ENCODE data around the gene SRRM4. TPM values are rescaled to one million over a fixed set of nuclear protein-coding genes. Genes with fewer than 3 reads are reported as not detected.

The SRRM4 gene
- total and polyA plus RNA-seq, 12 donors: 0.06 to 0.49 (median 0.29) TPM

DNA sequence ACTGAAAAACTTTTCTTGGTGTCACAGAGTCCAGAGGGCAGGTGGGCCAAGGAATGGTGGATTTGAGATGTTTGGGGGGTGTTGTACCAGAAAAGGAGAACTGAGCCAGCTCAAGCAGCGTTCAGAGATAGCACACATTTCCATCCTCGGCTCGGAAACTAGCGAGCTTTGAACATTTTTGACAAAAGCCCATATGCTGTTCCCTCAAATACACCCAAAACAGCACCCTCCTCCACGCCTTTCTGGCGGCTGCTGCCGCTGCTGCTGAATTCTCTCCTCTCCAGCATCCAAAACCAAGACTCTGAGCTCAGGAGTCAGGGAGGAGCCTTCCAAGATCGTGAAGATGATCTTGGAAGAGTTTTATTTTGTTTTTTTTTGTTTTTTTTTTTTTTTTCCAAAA is 961 bp downstream of the SRRM4 start:
- Histone ChIP-seq H3K4me3 (no peak overlapping the region), H3K36me3 (no peaks in the 10 kb centered on the region), H3K4me1 (peaks cover 0 to 16% (median 6%) of the 10 kb centered on the region in 9 donors), H3K27me3 (peaks cover 11 to 86% (median 63%) of the 10 kb centered on the region in 7 donors), H3K9me3 (peaks cover 0 to 3% (median 0%) of the 10 kb centered on the region in 11 donors), H3K27ac (no peak overlapping the region)
- ATAC-seq (no peak), DNase-seq (no peak)
- TF ChIP-seq, protein P1, sequence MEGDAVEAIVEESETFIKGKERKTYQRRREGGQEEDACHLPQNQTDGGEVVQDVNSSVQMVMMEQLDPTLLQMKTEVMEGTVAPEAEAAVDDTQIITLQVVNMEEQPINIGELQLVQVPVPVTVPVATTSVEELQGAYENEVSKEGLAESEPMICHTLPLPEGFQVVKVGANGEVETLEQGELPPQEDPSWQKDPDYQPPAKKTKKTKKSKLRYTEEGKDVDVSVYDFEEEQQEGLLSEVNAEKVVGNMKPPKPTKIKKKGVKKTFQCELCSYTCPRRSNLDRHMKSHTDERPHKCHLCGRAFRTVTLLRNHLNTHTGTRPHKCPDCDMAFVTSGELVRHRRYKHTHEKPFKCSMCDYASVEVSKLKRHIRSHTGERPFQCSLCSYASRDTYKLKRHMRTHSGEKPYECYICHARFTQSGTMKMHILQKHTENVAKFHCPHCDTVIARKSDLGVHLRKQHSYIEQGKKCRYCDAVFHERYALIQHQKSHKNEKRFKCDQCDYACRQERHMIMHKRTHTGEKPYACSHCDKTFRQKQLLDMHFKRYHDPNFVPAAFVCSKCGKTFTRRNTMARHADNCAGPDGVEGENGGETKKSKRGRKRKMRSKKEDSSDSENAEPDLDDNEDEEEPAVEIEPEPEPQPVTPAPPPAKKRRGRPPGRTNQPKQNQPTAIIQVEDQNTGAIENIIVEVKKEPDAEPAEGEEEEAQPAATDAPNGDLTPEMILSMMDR (IDR thresholded peaks at IDR 0.05): no peak
- 11 to 14% methylated on average over 8 of the region's 8 CpGs for WGBS, 2 donors
- intact Hi-C loops (cut with DNase I): loop anchor here in 3 of 10 donors (5.0 to 10.0 kb wide), 3 partner anchors 430 to 562 kb away; no protein-coding TSS in a partner anchor

DNA sequence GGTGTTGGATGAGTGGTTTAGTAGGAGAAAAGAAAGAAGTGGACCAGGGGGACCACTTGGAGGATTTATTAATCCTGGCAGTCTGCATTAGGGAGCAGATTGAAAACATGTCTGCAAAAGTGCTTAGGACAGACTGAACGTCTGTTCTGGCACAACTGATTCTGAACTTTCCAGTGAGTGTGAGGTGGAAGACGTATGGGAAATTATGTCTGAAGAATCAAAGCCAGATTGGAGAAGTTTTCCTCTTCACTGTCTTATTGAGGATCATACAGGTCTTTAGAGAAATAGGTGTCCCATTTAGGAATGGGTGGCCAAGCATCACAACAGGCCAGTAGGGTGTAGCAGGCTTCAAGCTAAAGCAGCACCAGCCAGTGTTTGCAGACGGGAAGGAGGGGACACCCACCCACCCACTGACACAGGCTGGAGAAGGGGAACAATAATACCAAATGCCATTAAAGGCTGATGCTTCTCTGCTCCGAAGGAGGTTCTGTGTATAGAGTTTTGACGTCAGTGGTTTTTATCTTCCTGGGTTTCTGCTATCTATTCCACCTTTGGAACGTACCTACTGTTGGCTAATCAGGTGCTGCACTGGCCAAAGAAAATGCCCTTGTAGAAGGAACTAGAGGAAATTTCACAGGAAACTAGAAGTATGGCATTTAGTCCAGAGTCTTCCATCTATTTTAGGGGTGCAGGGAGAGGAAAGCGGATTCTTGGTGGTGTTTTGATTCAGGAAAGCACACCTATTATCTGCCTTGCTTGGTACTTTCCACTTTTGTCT is 1.8 kb downstream of the SRRM4 start:
- TF ChIP-seq, protein P1 (IDR thresholded peaks at IDR 0.05): no peak
- intact Hi-C loops (cut with DNase I): loop anchor here in 3 of 10 donors (5.0 to 10.0 kb wide), 3 partner anchors 429 to 562 kb away; no protein-coding TSS in a partner anchor
- H3K4me3 ChIP-seq: no peak overlapping the region

DNA sequence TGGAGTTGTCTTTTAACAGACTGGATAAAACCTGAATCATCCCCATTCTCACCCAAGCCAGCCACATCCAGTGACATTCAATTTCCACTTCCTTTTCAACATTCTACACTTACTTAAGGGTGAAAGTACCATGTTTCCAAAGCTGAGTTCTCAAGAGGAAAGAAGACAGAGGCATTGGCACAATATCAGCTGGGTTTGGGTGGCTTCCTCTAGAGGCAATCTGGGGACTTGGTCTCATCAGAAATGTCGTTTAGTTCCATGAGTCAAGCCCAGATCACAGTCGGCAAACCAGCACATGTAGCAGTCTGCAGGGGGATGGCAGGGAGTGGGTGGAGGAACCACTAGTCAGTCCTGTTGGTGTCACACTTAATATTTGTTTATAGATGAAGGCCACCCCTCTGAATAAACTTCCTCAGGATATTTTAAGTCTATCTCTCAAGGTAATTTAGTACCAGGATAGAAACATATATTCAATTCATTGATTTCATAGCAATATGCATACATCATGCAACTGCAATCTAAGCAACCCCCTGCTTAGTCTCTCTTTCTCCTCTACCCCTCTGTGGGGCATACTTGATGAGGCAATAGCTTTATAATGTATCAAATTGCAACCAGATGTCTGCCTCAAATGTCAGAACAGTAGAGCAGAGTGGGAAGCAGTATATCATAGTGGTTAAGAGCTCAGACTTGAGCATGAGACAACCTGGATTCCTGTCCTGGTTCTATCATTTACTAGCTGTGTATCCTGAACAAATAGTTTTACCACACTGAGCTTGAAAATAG is 3.0 kb downstream of the SRRM4 start:
- H3K27me3 ChIP-seq: peaks cover 11 to 89% (median 59%) of the 10 kb centered on the region in 7 donors
- H3K27ac ChIP-seq: no peak overlapping the region
- intact Hi-C loops (cut with DNase I): loop anchor here in 3 of 10 donors (5.0 to 10.0 kb wide), 3 partner anchors 428 to 560 kb away; no protein-coding TSS in a partner anchor
- 41 to 55% methylated on average over 2 of the region's 2 CpGs for WGBS, 2 donors
- DNase-seq (no peak), ATAC-seq (no peak)
- H3K36me3 ChIP-seq: no peaks in the 10 kb centered on the region
- no peaks in the 10 kb centered on the region for H3K9me3 ChIP-seq
- no peak overlapping the region for H3K4me3 ChIP-seq
- peaks cover 0 to 16% (median 6%) of the 10 kb centered on the region in 9 donors for H3K4me1 ChIP-seq
- TF ChIP-seq, protein P1 (IDR thresholded peaks at IDR 0.05): no peak

More for the DNA sequence above, 1.8 kb downstream of the SRRM4 start:
- Histone ChIP-seq H3K9me3 (peaks cover 0 to 3% (median 0%) of the 10 kb centered on the region in 11 donors), H3K27me3 (peaks cover 11 to 87% (median 62%) of the 10 kb centered on the region in 7 donors), H3K4me1 (peaks cover 0 to 16% (median 6%) of the 10 kb centered on the region in 9 donors), H3K27ac (no peak overlapping the region), H3K36me3 (no peaks in the 10 kb centered on the region)
- no peak for DNase-seq
- no peak for ATAC-seq
- WGBS, 2 donors: 44 to 47% methylated on average over 7 of the region's 7 CpGs

GRCh38 chr12:118986050-118986449 is 4.7 kb downstream of the SRRM4 start:
- TF ChIP-seq, protein P1 (IDR thresholded peaks at IDR 0.05): no peak
- no peak for DNase-seq
- no peak overlapping the region for H3K4me3 ChIP-seq
- H3K36me3 ChIP-seq: no peaks in the 10 kb centered on the region
- no peaks in the 10 kb centered on the region for H3K9me3 ChIP-seq
- WGBS, 2 donors: 42 to 43% methylated on average over 8 of the region's 8 CpGs
- peaks cover 11 to 78% (median 42%) of the 10 kb centered on the region in 7 donors for H3K27me3 ChIP-seq
- no peak overlapping the region for H3K27ac ChIP-seq
- no peak for ATAC-seq
- H3K4me1 ChIP-seq: peaks cover 0 to 5% (median 0%) of the 10 kb centered on the region in 9 donors
- intact Hi-C loops (cut with DNase I): loop anchor here in 2 of 10 donors (10.0 kb wide), 2 partner anchors 429 to 559 kb away; no protein-coding TSS in a partner anchor

Data from heart right ventricle (tissue), 16 donors.